Mucosa of stomach (tissue), 1 donor: ENCODE measurements around the gene TCP11L2.
A peak's percentile ranks its signal among the peaks of the same experiment; 100 is the strongest.

Experiments used
- H3K27me3 ChIP-seq: one replicate; pipeline ENCODE4 v1.7.0; 2013; ENCODE audit warnings: mild to moderate bottlenecking, low read length; ENCODE audit not compliant: control insufficient read depth, insufficient read depth
- H3K36me3 ChIP-seq: one replicate; pipeline ENCODE4 v1.7.0; 2013; ENCODE audit warnings: low read length; ENCODE audit not compliant: control insufficient read depth, insufficient read depth
- H3K4me1 ChIP-seq: one replicate; pipeline ENCODE4 v1.7.0; 2013; ENCODE audit warnings: mild to moderate bottlenecking, low read length; ENCODE audit not compliant: control insufficient read depth, insufficient read depth
- H3K4me3 ChIP-seq: one replicate; pipeline ENCODE4 v1.7.0; 2013; ENCODE audit warnings: low read length
- H3K9ac ChIP-seq: one replicate; pipeline ENCODE4 v1.7.0; 2013; ENCODE audit warnings: mild to moderate bottlenecking, low read length, moderate library complexity
- H3K9me3 ChIP-seq: one replicate; pipeline ENCODE4 v1.7.0; 2013; ENCODE audit warnings: mild to moderate bottlenecking, low read length, moderate library complexity; ENCODE audit not compliant: control insufficient read depth
- donor health status: Pancreatic carcinoma.

Gene TCP11L2

DNA sequence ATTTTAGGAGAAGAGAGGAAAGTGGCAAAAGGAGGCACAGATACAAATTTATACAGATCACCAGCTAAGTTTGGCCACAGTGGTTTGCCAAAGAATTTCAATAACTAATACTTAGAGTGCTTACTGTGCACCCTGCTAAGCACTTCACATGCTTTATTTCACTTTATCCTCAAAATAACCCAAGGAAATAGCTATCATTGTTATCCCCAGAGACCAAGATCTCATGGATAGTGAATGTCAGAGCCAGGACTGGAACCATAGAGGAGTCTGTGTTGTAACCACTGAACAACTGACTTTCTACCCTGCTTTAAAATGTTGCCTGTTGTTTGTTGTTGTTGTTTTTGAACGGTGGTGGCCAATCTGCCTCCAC lies 1.3 kb upstream of the TCP11L2 start:
- H3K9me3 ChIP-seq, result no peaks in the 10 kb centered on the region
- no peaks in the 10 kb centered on the region for H3K27me3 ChIP-seq
- no peaks in the 10 kb centered on the region for H3K36me3 ChIP-seq
- peaks cover 44% of the 10 kb centered on the region for H3K4me1 ChIP-seq
- peak overlapping the region; percentile 68 for H3K9ac ChIP-seq
- H3K4me3 ChIP-seq, result no peak overlapping the region

- no peaks in the 10 kb centered on the region for H3K36me3 ChIP-seq
- H3K9ac ChIP-seq, result peak overlapping the region; percentile 68
- H3K27me3 ChIP-seq, result no peaks in the 10 kb centered on the region
- no peaks in the 10 kb centered on the region for H3K9me3 ChIP-seq
- H3K4me3 ChIP-seq, result peak overlapping the region; percentile 31
- peaks cover 39% of the 10 kb centered on the region for H3K4me1 ChIP-seq
These were observed 767 bp upstream of the TCP11L2 start for GRCh38 chr12:106301611-106302321.

- no peaks in the 10 kb centered on the region for H3K27me3 ChIP-seq
- H3K9ac ChIP-seq, result peak overlapping the region; percentile 98
- H3K4me1 ChIP-seq, result peaks cover 38% of the 10 kb centered on the region
These were observed 778 bp downstream of the TCP11L2 start for GRCh38 chr12:106303202-106303820.

DNA sequence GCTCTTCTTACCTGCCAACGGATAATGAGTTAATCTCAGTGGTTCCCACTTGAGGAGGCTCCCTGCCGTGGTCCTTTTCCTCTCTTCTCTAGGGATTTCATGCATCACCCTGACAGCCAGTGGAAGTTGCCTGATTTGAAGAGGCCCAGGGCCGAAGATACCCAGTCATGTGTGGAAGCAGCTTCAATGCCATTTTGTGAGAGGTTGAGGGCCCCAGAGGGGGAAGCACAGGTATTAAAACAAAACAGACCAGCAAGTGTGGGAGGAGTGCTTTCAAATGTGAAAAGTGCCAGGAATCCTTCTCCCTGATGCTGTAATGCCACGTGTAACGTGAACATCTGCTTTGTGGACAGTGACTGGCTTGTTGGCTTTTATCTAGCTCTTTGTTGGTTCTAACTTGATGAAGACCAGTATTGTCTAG lies 1.5 kb downstream of the TCP11L2 start:
- no peaks in the 10 kb centered on the region for H3K27me3 ChIP-seq
- H3K4me1 ChIP-seq, result peaks cover 36% of the 10 kb centered on the region
- peak overlapping the region; percentile 98 for H3K9ac ChIP-seq
- peak overlapping the region; percentile 14 for H3K4me3 ChIP-seq
- no peaks in the 10 kb centered on the region for H3K36me3 ChIP-seq
- no peaks in the 10 kb centered on the region for H3K9me3 ChIP-seq

More at GRCh38 chr12:106303202-106303820, 778 bp downstream of the TCP11L2 start:
- Histone ChIP-seq H3K36me3 (no peaks in the 10 kb centered on the region), H3K9me3 (no peaks in the 10 kb centered on the region), H3K4me3 (peak overlapping the region; percentile 91)

DNA sequence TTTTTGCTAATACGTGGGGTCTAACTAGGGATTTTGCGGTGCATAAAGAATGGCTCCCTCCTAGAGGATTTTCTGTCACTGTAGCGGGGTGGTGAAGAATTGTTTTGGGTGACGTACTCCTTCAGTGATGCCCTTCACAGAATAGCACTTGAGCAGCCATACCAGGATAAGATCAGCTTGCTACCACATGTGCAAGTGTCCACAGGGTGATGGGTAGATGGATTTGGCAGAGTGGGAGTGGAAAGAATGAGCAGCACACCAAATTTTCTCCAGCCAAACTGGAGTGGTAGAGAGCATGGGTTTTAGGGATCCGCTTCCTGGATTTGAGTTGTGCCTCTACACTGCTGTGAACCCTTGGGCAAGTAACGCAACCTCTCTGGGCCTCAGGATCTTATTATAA lies 2.3 kb downstream of the TCP11L2 start:
- H3K9ac ChIP-seq, result no peak overlapping the region
- H3K4me3 ChIP-seq, result no peak overlapping the region

GRCh38 chr12:106305376-106305775 lies 2.8 kb downstream of the TCP11L2 start:
- H3K27me3 ChIP-seq, result no peaks in the 10 kb centered on the region
- H3K4me1 ChIP-seq, result peaks cover 28% of the 10 kb centered on the region
- no peaks in the 10 kb centered on the region for H3K9me3 ChIP-seq
- no peak overlapping the region for H3K9ac ChIP-seq
- no peaks in the 10 kb centered on the region for H3K36me3 ChIP-seq
- no peak overlapping the region for H3K4me3 ChIP-seq

More for the DNA sequence above, 2.3 kb downstream of the TCP11L2 start:
- Histone ChIP-seq H3K36me3 (no peaks in the 10 kb centered on the region), H3K27me3 (no peaks in the 10 kb centered on the region), H3K4me1 (peaks cover 29% of the 10 kb centered on the region), H3K9me3 (no peaks in the 10 kb centered on the region)

DNA sequence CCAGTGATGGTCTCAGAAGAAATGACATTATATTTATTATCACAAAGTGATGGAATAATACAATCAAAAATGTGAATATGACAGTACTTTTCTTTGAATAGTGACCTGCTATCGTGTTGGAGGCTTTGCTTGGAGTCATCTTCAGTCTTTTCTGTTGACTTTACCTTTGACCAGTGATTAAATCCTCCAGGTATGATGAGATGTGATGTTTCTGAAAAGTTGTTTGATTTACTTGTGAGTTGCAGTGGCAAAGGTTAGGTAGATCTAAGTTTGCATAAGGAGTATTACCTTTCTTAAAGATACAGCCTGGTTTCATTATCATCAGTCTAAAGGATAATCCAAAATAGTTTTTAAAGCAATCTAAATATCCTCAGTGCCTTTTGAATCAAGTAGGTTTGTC lies 4.6 kb downstream of the TCP11L2 start:
- H3K9ac ChIP-seq, result no peak overlapping the region
- H3K9me3 ChIP-seq, result no peaks in the 10 kb centered on the region
- no peaks in the 10 kb centered on the region for H3K36me3 ChIP-seq
- peaks cover 12% of the 10 kb centered on the region for H3K4me1 ChIP-seq
- no peak overlapping the region for H3K4me3 ChIP-seq
- H3K27me3 ChIP-seq, result no peaks in the 10 kb centered on the region

- Histone ChIP-seq H3K4me1 (peaks cover 12% of the 10 kb centered on the region), H3K36me3 (no peaks in the 10 kb centered on the region), H3K27me3 (no peaks in the 10 kb centered on the region), H3K9ac (no peak overlapping the region), H3K4me3 (no peak overlapping the region), H3K9me3 (no peaks in the 10 kb centered on the region)
These were observed 5.6 kb downstream of the TCP11L2 start for GRCh38 chr12:106308121-106308520.

DNA sequence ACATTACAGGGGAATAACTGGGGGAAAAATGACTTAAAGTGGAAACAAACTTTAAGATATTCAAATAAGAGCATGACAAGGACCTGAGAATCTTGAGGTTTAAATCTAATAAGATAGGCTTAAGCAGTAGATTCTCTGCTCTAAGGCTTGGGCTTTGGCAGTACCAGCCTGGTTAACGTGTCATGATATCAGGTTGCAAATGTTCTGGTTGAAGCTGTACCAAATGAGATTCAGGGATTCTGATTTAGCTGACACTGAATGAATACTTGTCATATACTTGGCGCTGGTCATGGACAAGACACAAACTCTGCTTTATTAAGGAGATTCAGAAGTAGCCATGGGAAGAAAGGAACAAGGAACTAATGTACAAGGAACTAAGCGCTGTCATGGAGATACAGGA lies 6.1 kb downstream of the TCP11L2 start:
- Histone ChIP-seq H3K4me1 (peaks cover 12% of the 10 kb centered on the region), H3K36me3 (no peaks in the 10 kb centered on the region), H3K27me3 (no peaks in the 10 kb centered on the region), H3K4me3 (no peak overlapping the region), H3K9ac (no peak overlapping the region), H3K9me3 (no peaks in the 10 kb centered on the region)

DNA sequence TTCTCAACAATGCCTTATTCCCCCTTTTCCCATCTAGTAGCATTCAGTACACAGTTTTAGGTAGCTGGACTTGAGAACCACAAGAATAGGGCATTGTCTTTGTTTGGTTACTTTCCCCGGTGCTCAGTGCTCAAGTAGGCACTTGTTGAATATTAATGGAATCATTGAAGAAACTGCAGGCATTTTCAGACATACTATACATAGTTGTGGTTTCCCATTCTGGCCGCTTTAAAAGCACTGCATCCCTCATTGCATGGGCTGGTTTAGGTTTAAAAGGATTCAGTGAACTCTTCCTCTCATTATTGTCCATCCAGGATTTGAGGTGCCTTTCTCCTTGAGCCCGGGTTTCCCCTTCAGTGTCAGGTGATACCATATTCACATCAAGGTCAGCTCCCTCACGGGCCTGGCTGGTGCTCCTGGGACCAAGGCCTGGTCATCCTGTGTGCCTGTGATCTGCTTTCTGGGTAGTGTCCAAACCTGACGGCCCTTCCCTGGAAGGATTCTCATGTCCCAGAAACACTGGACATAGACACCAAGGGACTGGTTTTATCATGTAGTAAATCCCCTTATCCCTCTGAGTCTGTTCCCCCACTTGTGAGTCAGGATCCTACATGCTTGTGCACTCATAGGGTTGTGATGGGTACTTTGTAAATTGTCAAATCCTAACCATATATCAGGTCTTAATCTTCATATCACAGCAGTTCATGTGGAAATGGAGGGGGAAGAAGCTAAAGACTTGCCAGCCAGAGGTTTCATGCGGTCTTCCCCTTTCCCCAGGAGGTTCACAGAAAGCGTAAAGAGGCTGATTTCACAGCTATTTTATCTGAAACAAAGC lies 7.4 kb downstream of the TCP11L2 start:
- no peaks in the 10 kb centered on the region for H3K4me1 ChIP-seq
- H3K27me3 ChIP-seq, result no peaks in the 10 kb centered on the region
- H3K9me3 ChIP-seq, result no peaks in the 10 kb centered on the region
- H3K36me3 ChIP-seq, result no peaks in the 10 kb centered on the region
- H3K4me3 ChIP-seq, result no peak overlapping the region
- no peak overlapping the region for H3K9ac ChIP-seq

GRCh38 chr12:106310687-106311086 lies 8.2 kb downstream of the TCP11L2 start:
- H3K4me3 ChIP-seq, result no peak overlapping the region
- H3K4me1 ChIP-seq, result no peaks in the 10 kb centered on the region
- no peaks in the 10 kb centered on the region for H3K9me3 ChIP-seq
- no peaks in the 10 kb centered on the region for H3K36me3 ChIP-seq
- H3K27me3 ChIP-seq, result no peaks in the 10 kb centered on the region
- no peak overlapping the region for H3K9ac ChIP-seq

DNA sequence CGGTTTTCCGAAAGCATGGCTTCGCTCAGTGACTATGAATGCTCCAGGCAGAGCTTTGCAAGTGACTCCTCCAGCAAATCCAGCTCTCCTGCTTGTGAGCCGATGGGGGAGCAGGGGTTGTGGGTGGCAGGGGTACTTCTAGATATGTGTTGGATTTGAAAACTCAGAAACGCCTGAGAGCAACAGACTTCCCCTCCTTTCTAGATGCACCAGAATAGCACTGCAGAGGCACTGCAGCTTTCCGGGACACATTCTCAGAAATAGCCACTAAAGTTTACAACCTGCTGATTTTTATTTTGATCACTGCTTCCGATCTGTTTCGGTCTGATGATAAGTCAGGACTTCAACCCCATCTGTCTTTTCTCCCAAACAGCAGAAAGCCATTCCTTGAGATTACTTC lies 8.6 kb downstream of the TCP11L2 start:
- Histone ChIP-seq H3K4me1 (no peaks in the 10 kb centered on the region), H3K9ac (no peak overlapping the region), H3K36me3 (no peaks in the 10 kb centered on the region), H3K4me3 (no peak overlapping the region), H3K27me3 (no peaks in the 10 kb centered on the region), H3K9me3 (no peaks in the 10 kb centered on the region)
